ENCODE measurements around the gene VKORC1. TPM values are rescaled to one million over a fixed set of nuclear protein-coding genes. Genes with fewer than 3 reads are reported as not detected.

VKORC1 gene
- total and polyA plus RNA-seq, 2 of the 8 experiments (the other 6 are each of a cell fraction or from before 2014, with no cell fraction given) = 84.1 to 483 TPM

- H3K23me2 ChIP-seq (ENCODE audit: low read depth, low read length) = peaks cover 16% of the 10 kb centered on the region
- peak overlapping the region; percentile 86; the same call in 1 of the 2 replicates for H3K27ac ChIP-seq (ENCODE audit: low read depth, low read length)
- peak overlapping the region; percentile 97 for H2BK5ac ChIP-seq (ENCODE audit: low read depth, low read length)
- 5% methylated on average over 11 of the region's 18 CpGs; no CpG with 5 or more reads in 1 of the 2 experiments for WGBS, 2 experiments (ENCODE audit: extremely low coverage in 1 of 2, insufficient coverage in 1 of 2, insufficient read length in 1 of 2, insufficient replicate concordance in 2 of 2, low coverage in 1 of 2, low lambda C conversion rate in 2 of 2, missing lambda C conversion rate in 1 of 2)
- H3K56ac ChIP-seq (replicated peaks; ENCODE audit: insufficient read length, low read depth, low read length) = peak overlapping the region; percentile 8
- no peaks in the 10 kb centered on the region for H3K9me3 ChIP-seq (ENCODE audit: insufficient read depth in 2 of 2, low read depth in 1 of 2, low read length in 1 of 2)
- H2BK15ac ChIP-seq (ENCODE audit: low read length) = peak overlapping the region; percentile 81; the same call in 1 of the 2 replicates
- peak overlapping the region; percentile 100 for H2BK12ac ChIP-seq (ENCODE audit: low read depth, low read length)
- no peak overlapping the region for H3K14ac ChIP-seq (ENCODE audit: insufficient read length)
- H4K5ac ChIP-seq (ENCODE audit: insufficient read length, low read depth, low read length) = peak overlapping the region; percentile 89
- H3K18ac ChIP-seq (ENCODE audit: extremely low read depth, low read length) = peak overlapping the region; percentile 99
- peak overlapping the region; percentile 97; the same call in 1 of the 2 replicates for H2AK5ac ChIP-seq (ENCODE audit: low read depth, low read length)
- H2BK120ac ChIP-seq (replicated peaks; ENCODE audit: low read depth, low read length) = no peak overlapping the region
- peaks cover 9% of the 10 kb centered on the region for H3K79me1 ChIP-seq (ENCODE audit: low read depth, low read length)
- peak overlapping the region; percentile 65 to 87 (median 81) for H3K4me3 ChIP-seq (ENCODE audit: extremely low read depth in 1 of 4, insufficient read depth in 2 of 4, low read depth in 3 of 4, low read length in 4 of 4)
- H3K79me2 ChIP-seq (ENCODE audit: control insufficient read depth in 1 of 2, insufficient read depth in 2 of 2, low read length in 2 of 2) = peaks cover 0 to 19% of the 10 kb centered on the region in 2 experiments; a peak in 2 of 4 replicates
- H3K4me2 ChIP-seq (ENCODE audit: insufficient read depth in 1 of 2, low read depth in 2 of 2, low read length in 2 of 2) = peak overlapping the region; percentile 83 to 98
- peak overlapping the region; percentile 91 for H4K91ac ChIP-seq (replicated peaks; ENCODE audit: insufficient read length, low read length)
- no peak overlapping the region for H3K23ac ChIP-seq (ENCODE audit: insufficient read length)
- DNase-seq (ENCODE audit: low read depth in 1 of 2, low spot score in 2 of 2) (peak in 1 of 2 experiments; percentile 66), FAIRE-seq (peak; percentile 65)
- H3K27me3 ChIP-seq (replicated peaks in 1 of 4; ENCODE audit: control insufficient read depth in 3 of 4, extremely low read depth in 1 of 4, insufficient read depth in 3 of 4, low read length in 3 of 4) = no peaks in the 10 kb centered on the region
- H3K4ac ChIP-seq (replicated peaks; ENCODE audit: insufficient read length, low read depth, low read length) = peak overlapping the region; percentile 92
- peaks cover 12 to 27% (median 15%) of the 10 kb centered on the region in 4 experiments for H3K36me3 ChIP-seq (ENCODE audit: control insufficient read depth in 2 of 4, insufficient read depth in 4 of 4, low read length in 3 of 4)
- peaks cover 5 to 54% (median 44%) of the 10 kb centered on the region in 4 experiments for H3K4me1 ChIP-seq (replicated peaks in 1 of 4; ENCODE audit: control insufficient read depth in 3 of 4, insufficient read depth in 4 of 4, low read length in 3 of 4)
- peaks cover 6 to 7% of the 10 kb centered on the region in 2 experiments for H4K20me1 ChIP-seq (replicated peaks in 1 of 2; ENCODE audit: control insufficient read depth in 1 of 2, insufficient read depth in 2 of 2, low read length in 2 of 2)
- no peak overlapping the region for H2AFZ ChIP-seq (ENCODE audit: low read length)
- ChIA-PET POLR2A (ENCODE audit: partially characterized antibody) (interaction anchor here (0.6 to 34.9 kb wide), 19 partner anchors 1 to 402 kb away, joined by 3 to 713 read pairs (median 4); partner anchors contain the start of genes BCKDK, FUS, KAT8 and PRSS36), CTCF (ENCODE audit: partially characterized antibody) (interaction anchor here (0.8 to 2.2 kb wide), 7 partner anchors 8 to 150 kb away, joined by 3 to 8 read pairs (median 3); partner anchors contain the start of genes HSD3B7 and ZNF668)
- H3K9ac ChIP-seq (replicated peaks in 1 of 4; ENCODE audit: extremely low read depth in 1 of 4, low read depth in 3 of 4, low read length in 3 of 4) = peak overlapping the region; percentile 52 to 87 (median 78)
- H2BK20ac ChIP-seq (ENCODE audit: low read length) = peak overlapping the region; percentile 97; the same call in 1 of the 2 replicates
- peak overlapping the region; percentile 51; the same call in 1 of the 2 replicates for H4K8ac ChIP-seq (ENCODE audit: extremely low read depth, insufficient read depth, low read length)
- TF ChIP-seq EZH2 (IDR thresholded peaks at IDR 0.05; ENCODE audit: low read depth, low read length, severe bottlenecking) (no peak), SAP30 (IDR thresholded peaks at IDR 0.05; ENCODE audit: insufficient read depth, insufficient replicate concordance, low read length) (peak; percentile 53), TBP (IDR thresholded peaks at IDR 0.05; ENCODE audit: low read depth, low read length) (peak; percentile 21; the same call in 1 of the 2 replicates), SIN3A (conservative IDR thresholded peaks at IDR 0.05 in 1 of 2, IDR thresholded peaks at IDR 0.05 in 1 of 2; ENCODE audit: low read depth in 1 of 2, low read length in 2 of 2) (0 out of 4 replicates have a peak, but pooled peaks of 1 of the 2 experiments have one; percentile 24), POLR2A (IDR thresholded peaks at IDR 0.05; ENCODE audit: control extremely low read depth in 1 of 2, low read depth in 2 of 2, low read length in 2 of 2) (peak in 1 of 2 experiments; percentile 60; a peak in 2 of 3 replicates), ATF3 (IDR thresholded peaks at IDR 0.05; ENCODE audit: insufficient read depth, low read depth, low read length) (peak; percentile 31; the same call in 1 of the 2 replicates), TAF1 (IDR thresholded peaks at IDR 0.05; ENCODE audit: low read depth, low read length) (peak; percentile 56; the same call in 1 of the 2 replicates)
These were observed 40.3 kb upstream of the VKORC1 start for GRCh38 chr16:31134625-31135534.
